Thoracic aorta (tissue), 2 donors: Measurements from ENCODE around the gene TRIM34. TPM values are rescaled to one million over a fixed set of nuclear protein-coding genes. Genes with fewer than 3 reads are reported as not detected.

Source experiments
- ATAC-seq: fragments of 150-250 bp; one replicate; pipeline ENCODE4 v1.8.0; 2017; ENCODE audit warnings: low read depth; ENCODE audit not compliant: insufficient number of reproducible peaks, low FRiP score
- DNase-seq: peaks from one replicate; pipeline ENCODE4 v3.0.0-alpha.2; 2020; ENCODE audit warnings: low spot score
- H3K27ac ChIP-seq, 2 donors: fragments of 200-600 bp; sonication (generic); 1 replicate in 1 of 2; 2 replicates in 1 of 2; pipeline ENCODE4 v1.5.1; 2016; ENCODE audit warnings: mild to moderate bottlenecking in 2 of 2, moderate library complexity in 2 of 2
- H3K27me3 ChIP-seq: fragments of 200-600 bp; sonication (generic); replicated peaks from 2 replicates; pipeline ENCODE4 v1.6.0; 2016; ENCODE audit warnings: mild to moderate bottlenecking; ENCODE audit not compliant: insufficient read depth
- H3K36me3 ChIP-seq: fragments of 200-600 bp; sonication (generic); one replicate; pipeline ENCODE4 v1.5.1; 2016
- H3K4me1 ChIP-seq, 2 donors: fragments of 200-600 bp; sonication (generic); 1 replicate in 1 of 2; 2 replicates in 1 of 2; pipeline versions ENCODE4 v1.5.1 to v1.6.0; 2016; ENCODE audit warnings: low read depth in 2 of 2, mild to moderate bottlenecking in 1 of 2; ENCODE audit not compliant: control insufficient read depth in 1 of 2
- H3K4me3 ChIP-seq: fragments of 200-600 bp; sonication (generic); 2 replicates; pipeline ENCODE4 v1.5.1; 2016; ENCODE audit warnings: mild to moderate bottlenecking
- H3K9me3 ChIP-seq: fragments of 200-600 bp; sonication (generic); 2 replicates; pipeline ENCODE4 v1.5.1; 2016
- total RNA-seq, 2 donors: library from RNA; depleted of rRNA; stranded (reverse); fragments of >200 nt; gene quantifications; one replicate each; pipeline versions ENCODE4 v1.1.0 to v1.2.3, GENCODE V29; 2016
- TF ChIP-seq, protein P1 (sequence below): fragments of 200-600 bp; sonication (generic); IDR thresholded peaks from one replicate; pipeline ENCODE4 v1.5.1; 2019; ENCODE audit warnings: antibody characterized with exemption

The TRIM34 gene
- total RNA-seq, 2 donors from 2014 or later, result 6.9 to 7.7 TPM

DNA sequence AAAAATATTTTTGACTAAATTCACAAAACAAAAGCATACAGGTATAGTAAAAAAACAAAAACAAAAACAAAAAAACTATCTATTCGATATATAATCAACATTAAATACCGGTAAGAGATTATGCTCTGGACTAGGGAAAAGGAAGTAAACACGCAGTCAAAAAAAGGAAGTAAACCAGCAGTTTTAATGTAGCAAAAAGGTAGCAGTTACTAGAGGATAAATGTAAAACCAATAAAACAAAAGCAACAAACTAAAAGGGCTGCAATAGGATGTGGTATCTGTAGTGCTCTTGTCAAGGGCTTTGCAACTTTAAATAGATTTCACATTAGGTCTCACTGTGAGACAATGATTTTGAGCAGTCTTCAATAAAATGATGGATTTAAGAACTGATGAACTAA, 67.2 kb downstream of the TRIM34 start:
- H3K4me3 ChIP-seq, result peak overlapping the region; percentile 75
- peaks cover 11 to 29% of the 10 kb centered on the region in 2 donors for H3K4me1 ChIP-seq
- TF ChIP-seq, protein P1, sequence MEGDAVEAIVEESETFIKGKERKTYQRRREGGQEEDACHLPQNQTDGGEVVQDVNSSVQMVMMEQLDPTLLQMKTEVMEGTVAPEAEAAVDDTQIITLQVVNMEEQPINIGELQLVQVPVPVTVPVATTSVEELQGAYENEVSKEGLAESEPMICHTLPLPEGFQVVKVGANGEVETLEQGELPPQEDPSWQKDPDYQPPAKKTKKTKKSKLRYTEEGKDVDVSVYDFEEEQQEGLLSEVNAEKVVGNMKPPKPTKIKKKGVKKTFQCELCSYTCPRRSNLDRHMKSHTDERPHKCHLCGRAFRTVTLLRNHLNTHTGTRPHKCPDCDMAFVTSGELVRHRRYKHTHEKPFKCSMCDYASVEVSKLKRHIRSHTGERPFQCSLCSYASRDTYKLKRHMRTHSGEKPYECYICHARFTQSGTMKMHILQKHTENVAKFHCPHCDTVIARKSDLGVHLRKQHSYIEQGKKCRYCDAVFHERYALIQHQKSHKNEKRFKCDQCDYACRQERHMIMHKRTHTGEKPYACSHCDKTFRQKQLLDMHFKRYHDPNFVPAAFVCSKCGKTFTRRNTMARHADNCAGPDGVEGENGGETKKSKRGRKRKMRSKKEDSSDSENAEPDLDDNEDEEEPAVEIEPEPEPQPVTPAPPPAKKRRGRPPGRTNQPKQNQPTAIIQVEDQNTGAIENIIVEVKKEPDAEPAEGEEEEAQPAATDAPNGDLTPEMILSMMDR, result no peak
- no peaks in the 10 kb centered on the region for H3K27me3 ChIP-seq
- ATAC-seq, result no peak
- peaks cover under 1% of the 10 kb centered on the region for H3K36me3 ChIP-seq
- no peak for DNase-seq
- H3K9me3 ChIP-seq, result no peaks in the 10 kb centered on the region
- H3K27ac ChIP-seq, result peak overlapping the region; percentile 29 to 82

Other genes with a start within 250 kb of the TRIM34 start
- not detected for gene OR51M1, start 241.2 kb upstream of the TRIM34 start, total RNA-seq
- gene OR51Q1, start 202.9 kb upstream of the TRIM34 start, total RNA-seq, result not detected
- not detected for gene OR51I1, start 183.5 kb upstream of the TRIM34 start, total RNA-seq
- not detected for gene OR51I2, start 175.7 kb upstream of the TRIM34 start, total RNA-seq
- not detected for gene OR52D1, start 136.3 kb upstream of the TRIM34 start, total RNA-seq
- 1 to 10 TPM in 1 of 2 donors, under 1 TPM in 1; 0.63 to 1.5 TPM for gene UBQLN3, start 115.0 kb upstream of the TRIM34 start, total RNA-seq
- 1 to 10 TPM in 1 of 2 donors, under 1 TPM in 1; 0.56 to 1.4 TPM for gene UBQLNL, start 108.3 kb upstream of the TRIM34 start, total RNA-seq
- 1 to 10 TPM in 1 of 2 donors, under 1 TPM in 1; 0.81 to 2.0 TPM for gene OR52H1, start 76.5 kb upstream of the TRIM34 start, total RNA-seq
- not detected for gene OR52B6, start 44.1 kb upstream of the TRIM34 start, total RNA-seq
- 1 to 10 TPM; 3.0 to 6.5 TPM for gene TRIM6, start 28.4 kb upstream of the TRIM34 start, total RNA-seq
- 10 to 100 TPM; 35.5 to 36.4 TPM for gene TRIM5, start 60.1 kb downstream of the TRIM34 start, total RNA-seq
- 100 to 1,000 TPM; 119 to 129 TPM for gene TRIM22, start 64.8 kb downstream of the TRIM34 start, total RNA-seq
- under 1 TPM; 0.27 to 0.49 TPM for gene OR56B1, start 111.4 kb downstream of the TRIM34 start, total RNA-seq
- gene OR52N4, start 129.2 kb downstream of the TRIM34 start, total RNA-seq, result not detected
- gene OR52N5, start 158.4 kb downstream of the TRIM34 start, total RNA-seq, result not detected
- gene OR52N1, start 166.3 kb downstream of the TRIM34 start, total RNA-seq, result under 1 TPM in 1 of 2 donors, not detected in 1; 0.42 TPM
- not detected for gene OR52N2, start 183.9 kb downstream of the TRIM34 start, total RNA-seq
- not detected for gene OR52E6, start 216.9 kb downstream of the TRIM34 start, total RNA-seq
- not detected for gene OR52E8, start 232.7 kb downstream of the TRIM34 start, total RNA-seq